ENCODE data around the gene PRPF39.
"Not testable (repeated sequence)": the region's sequence is repeated elsewhere in the genome, so short reads cannot be mapped to it uniquely, and the experiment has no call there.

The PRPF39 gene

DNA sequence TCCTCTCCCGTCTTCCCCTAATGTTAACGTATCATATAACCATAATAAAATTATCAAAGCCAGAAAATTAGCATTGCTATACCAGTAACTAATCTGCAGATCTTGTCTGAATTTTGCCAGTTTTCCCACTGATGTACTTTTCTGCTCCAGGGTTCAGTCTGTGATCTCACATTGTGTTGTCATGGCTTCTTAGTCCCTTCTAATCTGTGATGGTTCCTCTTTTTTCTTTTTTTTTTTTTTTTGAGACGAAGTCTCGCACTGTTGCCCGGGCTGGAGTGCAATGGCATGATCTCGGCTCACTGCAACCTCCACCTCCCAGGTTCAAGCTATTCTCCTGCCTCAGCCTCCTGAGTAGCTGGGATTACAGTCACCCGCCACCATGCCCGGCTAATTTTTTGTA lies 58.2 kb downstream of the PRPF39 start:
- DNase-seq: not testable (repeated sequence)

DNA sequence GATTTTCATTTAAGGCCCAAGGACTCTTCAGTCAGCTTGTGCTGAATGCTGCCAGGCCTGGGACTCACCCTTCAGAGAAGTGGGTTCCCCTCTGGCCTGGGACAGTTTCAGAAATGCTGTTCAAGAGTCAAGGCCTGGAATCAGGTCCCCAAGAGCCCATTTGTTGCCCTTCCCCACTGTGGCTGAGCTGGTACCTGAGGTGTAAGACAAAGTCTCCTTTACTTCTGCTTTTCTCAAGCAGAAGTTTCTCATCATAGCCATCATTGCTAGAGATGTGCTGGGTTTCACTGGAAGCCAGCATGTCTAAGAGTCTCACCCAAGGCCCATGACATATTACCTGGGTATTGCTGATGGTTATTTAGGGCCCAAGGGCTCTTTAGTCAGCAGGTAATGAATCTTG lies 60.7 kb downstream of the PRPF39 start:
- DNase-seq: no peak

DNA sequence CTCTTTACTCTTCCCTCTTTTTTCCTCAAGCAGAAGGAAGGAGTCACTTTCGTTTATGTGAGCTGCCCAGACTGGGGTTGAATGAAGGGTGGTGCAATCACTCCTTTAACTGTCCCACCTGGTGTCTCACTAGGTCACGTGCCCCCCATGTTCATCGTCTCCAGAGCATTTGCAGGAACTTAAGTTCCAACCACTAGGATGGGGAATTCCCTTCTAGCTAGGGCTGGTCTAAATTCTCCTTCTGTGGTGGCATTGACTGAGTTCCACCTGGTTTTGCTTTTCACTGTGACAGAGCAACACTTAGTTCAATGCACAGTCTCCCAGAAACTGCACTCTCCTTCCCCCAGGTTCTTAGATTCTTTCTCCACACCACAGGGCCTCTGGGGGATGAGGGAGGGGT lies 61.3 kb downstream of the PRPF39 start:
- no peak for DNase-seq

DNA sequence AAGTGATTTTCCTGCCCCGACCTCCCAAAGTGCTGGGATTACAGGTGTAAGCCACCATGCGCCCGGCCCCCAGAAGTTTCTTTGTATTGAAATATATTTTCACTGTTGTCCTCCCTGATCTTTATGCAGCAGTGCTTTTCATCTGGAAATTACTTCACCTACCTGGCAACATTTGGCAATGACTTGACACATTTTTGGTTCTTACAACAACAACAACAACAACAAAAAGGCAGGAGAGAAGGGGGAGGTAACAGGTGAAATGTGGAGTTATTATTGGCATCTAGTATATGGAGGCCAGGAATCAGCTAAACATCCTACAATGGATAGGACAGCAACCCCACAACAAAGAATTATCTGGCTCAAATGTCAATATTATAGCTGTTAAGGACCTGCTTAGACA lies 65.7 kb downstream of the PRPF39 start:
- DNase-seq: no peak

DNA sequence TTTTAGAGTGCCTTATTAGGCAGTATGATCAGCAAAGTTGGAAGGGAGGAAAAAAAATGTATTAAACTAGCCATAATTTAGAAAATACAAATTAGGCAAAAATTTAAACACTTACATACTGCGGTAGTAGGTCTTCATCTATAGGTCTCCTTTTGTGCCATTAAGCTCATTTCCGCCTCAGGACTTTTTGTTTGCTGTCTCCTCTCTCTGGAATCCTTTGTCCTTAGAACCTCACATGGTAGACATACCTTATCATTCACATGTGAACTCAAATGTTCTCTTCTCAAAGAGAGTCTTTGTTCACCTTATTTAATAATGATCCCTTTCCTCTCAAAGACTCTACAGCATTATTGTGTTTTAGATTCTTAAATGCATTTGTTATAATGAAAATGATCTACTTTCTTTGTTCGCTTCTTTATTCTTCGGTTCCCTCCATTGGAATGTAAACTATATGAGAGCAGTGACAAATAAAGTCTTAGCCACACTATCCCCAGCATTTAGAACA lies 66.5 kb downstream of the PRPF39 start:
- no peak for DNase-seq

DNA sequence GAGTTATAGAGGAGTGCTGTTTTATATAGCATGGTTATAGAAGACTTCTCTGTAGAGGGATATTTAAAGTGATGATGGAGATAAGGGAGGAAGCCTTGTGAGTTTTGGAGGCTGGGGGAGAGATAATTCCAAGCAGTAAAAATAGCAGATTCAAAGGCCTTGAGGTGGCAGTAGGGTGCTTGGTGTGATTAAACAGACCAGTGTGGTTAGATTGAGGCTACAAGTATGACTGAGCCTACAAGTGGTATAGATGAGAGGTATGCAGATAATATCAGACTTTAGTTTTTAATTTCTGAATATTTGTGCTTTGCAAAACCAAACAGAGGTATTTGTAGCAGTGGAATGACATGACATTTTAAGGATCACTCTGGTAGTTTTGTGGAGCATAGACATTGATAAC lies 72.2 kb downstream of the PRPF39 start:
- DNase-seq: no peak
